Measurements from ENCODE around the gene SETD7. TPM values are rescaled to one million over a fixed set of nuclear protein-coding genes. Genes with fewer than 3 reads are reported as not detected.

SETD7 gene
- total and polyA plus RNA-seq, 12 donors = 12.0 to 79.2 (median 52.8) TPM

DNA sequence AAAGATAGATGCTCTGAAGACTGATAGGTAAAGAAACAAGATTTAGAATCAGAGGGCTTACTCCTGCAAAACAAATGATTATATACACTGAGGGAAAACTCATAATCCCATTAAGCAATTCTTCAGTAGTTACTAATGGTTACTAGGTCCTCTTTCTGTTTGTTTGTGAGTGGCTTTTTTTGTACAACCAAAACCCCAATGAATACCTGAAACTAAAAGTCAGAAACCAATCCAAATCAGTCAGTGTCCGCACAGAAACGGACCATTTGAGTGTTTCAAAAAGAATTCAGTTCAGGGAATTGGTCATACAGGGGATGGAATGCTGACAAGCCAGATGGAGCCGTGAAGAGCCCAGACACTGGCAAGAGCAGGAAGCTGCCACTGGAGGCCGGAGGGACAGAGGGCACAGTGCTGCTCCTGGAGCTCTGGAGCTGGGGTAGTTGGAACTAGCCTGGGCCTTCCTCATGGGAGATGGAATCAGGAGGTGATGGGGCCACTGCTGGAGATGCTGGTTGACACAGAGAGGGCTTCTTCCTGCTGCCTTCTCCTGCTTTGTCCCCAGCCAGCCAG, 31.9 kb downstream of the SETD7 start:
- Histone ChIP-seq H3K36me3 (peaks cover 0 to 100% (median 56%) of the 10 kb centered on the region in 9 donors), H3K27me3 (no peaks in the 10 kb centered on the region), H3K4me1 (peaks cover 0 to 32% (median 3%) of the 10 kb centered on the region in 9 donors), H3K4me3 (no peak overlapping the region), H3K27ac (peak overlapping the region in 1 of 10 donors; percentile 11), H3K9me3 (no peaks in the 10 kb centered on the region)
- 83 to 89% methylated on average over 4 of the region's 4 CpGs for WGBS, 2 donors
- ATAC-seq (no peak), DNase-seq (no peak)
- TF ChIP-seq, protein P1, sequence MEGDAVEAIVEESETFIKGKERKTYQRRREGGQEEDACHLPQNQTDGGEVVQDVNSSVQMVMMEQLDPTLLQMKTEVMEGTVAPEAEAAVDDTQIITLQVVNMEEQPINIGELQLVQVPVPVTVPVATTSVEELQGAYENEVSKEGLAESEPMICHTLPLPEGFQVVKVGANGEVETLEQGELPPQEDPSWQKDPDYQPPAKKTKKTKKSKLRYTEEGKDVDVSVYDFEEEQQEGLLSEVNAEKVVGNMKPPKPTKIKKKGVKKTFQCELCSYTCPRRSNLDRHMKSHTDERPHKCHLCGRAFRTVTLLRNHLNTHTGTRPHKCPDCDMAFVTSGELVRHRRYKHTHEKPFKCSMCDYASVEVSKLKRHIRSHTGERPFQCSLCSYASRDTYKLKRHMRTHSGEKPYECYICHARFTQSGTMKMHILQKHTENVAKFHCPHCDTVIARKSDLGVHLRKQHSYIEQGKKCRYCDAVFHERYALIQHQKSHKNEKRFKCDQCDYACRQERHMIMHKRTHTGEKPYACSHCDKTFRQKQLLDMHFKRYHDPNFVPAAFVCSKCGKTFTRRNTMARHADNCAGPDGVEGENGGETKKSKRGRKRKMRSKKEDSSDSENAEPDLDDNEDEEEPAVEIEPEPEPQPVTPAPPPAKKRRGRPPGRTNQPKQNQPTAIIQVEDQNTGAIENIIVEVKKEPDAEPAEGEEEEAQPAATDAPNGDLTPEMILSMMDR (IDR thresholded peaks at IDR 0.05) = no peak
- intact Hi-C loops (cut with DNase I) = no loop called here

DNA sequence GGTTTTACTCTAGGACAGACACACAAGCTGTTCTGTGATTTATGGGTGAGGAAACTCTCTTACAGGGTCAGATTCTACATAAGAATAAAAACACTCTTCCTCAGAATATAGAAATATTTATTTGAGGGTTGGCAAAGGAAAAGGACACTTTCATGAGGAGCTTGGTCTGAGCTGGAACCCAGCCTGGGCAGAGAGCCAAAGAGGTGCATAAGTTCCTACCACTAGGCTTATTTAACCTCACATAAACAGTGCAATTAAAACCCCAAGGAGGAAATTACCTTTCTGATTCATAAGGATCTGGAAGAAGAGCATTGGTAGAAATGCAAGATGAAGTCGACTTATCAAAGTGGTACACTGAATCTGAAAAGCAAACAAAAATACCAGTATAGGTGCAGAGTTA, 32.9 kb downstream of the SETD7 start:
- no peak for ATAC-seq
- TF ChIP-seq, protein P1 (IDR thresholded peaks at IDR 0.05) = no peak

DNA sequence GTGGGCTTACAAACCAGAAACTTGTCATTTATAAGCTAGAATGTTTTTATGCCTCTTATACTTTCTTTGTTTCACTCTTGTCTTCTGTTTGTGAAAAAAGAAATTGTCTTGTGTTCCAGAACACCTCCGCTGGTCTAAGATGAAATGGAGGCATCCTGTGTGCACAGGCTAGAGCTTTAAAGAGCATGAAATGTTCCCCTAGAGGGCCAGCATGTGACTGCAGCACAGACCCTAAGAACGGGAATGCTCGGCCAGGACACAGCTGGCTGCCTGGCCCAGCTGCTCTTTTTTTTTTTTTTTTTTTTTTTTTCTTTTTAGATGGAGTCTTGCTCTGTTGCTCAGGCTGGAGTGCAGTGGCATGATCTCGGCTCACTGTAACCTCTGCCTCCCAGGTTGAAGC, 33.6 kb downstream of the SETD7 start:
- peaks cover 0 to 23% (median 3%) of the 10 kb centered on the region in 9 donors for H3K4me1 ChIP-seq
- intact Hi-C loops (cut with DNase I) = no loop called here
- H3K9me3 ChIP-seq = no peaks in the 10 kb centered on the region
- no peak overlapping the region for H3K4me3 ChIP-seq
- DNase-seq (no peak), ATAC-seq (peak in 7 of 8 donors; percentile 38 to 91 (median 70))
- 78 to 81% methylated on average over 4 of the region's 4 CpGs for WGBS, 2 donors
- H3K27ac ChIP-seq = peak overlapping the region in 2 of 10 donors; percentile 1 to 41
- no peaks in the 10 kb centered on the region for H3K27me3 ChIP-seq
- TF ChIP-seq, protein P1 (IDR thresholded peaks at IDR 0.05) = peak in 1 of 9 donors; percentile 10
- H3K36me3 ChIP-seq = peaks cover 0 to 100% (median 55%) of the 10 kb centered on the region in 9 donors

More for the DNA sequence above, 32.9 kb downstream of the SETD7 start:
- WGBS, 2 donors = 83 to 87% methylated on average over 1 of the region's 1 CpG
- intact Hi-C loops (cut with DNase I) = no loop called here
- Histone ChIP-seq H3K27ac (no peak overlapping the region), H3K27me3 (no peaks in the 10 kb centered on the region), H3K9me3 (no peaks in the 10 kb centered on the region), H3K4me3 (no peak overlapping the region), H3K36me3 (peaks cover 0 to 100% (median 54%) of the 10 kb centered on the region in 9 donors), H3K4me1 (peaks cover 0 to 24% (median 3%) of the 10 kb centered on the region in 9 donors)
- DNase-seq = no peak

DNA sequence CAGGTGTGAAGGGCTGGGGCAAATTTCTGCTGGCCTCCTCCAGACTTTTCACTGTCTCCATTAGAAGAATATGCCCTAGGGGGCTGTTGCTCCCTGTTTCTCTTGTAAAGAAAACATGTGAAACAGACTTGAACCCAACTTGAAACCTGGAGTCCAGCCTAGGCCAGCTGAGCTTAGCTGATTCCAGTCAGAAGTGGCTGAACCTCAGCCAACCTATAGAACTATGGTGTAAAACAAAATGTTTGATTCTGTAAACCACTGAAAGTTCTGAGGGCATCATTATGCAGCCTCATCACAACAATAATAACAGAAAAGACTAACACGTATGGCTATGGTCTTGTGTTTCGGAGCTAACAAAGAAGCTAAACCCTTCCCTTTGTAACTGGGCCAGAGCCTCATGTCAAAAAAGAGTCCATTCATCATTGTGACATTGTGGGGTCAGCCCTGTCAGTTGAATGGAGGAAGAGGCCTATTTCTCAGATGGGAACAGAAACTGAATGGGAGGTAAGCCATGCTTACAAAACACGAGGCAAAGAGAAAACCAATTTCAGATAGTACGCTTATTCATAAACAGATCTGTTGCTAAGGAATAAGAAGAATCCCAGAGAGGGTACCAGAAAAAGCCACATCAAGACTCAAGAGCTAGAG, 34.1 kb downstream of the SETD7 start:
- peaks cover 0 to 100% (median 52%) of the 10 kb centered on the region in 9 donors for H3K36me3 ChIP-seq
- TF ChIP-seq, protein P1 (IDR thresholded peaks at IDR 0.05) = no peak
- peaks cover 0 to 23% (median 3%) of the 10 kb centered on the region in 9 donors for H3K4me1 ChIP-seq
- intact Hi-C loops (cut with DNase I) = no loop called here
- DNase-seq = no peak
- 83 to 92% methylated on average over 4 of the region's 4 CpGs for WGBS, 2 donors
- peak in 1 of 8 donors; percentile 12 for ATAC-seq
- H3K27ac ChIP-seq = peak overlapping the region in 2 of 10 donors; percentile 1 to 41
- no peaks in the 10 kb centered on the region for H3K27me3 ChIP-seq
- H3K4me3 ChIP-seq = no peak overlapping the region
- H3K9me3 ChIP-seq = no peaks in the 10 kb centered on the region
